H54 (cell line): ENCODE data around the gene DYNLT2B.
"Not testable (repeated sequence)": the region's sequence is repeated elsewhere in the genome, so short reads cannot be mapped to it uniquely, and the experiment has no call there.

Experiments used
- DNase-seq: peaks from one replicate; pipeline ENCODE4 v3.0.0; 2011; ENCODE audit warnings: low spot score, mixed read lengths; ENCODE audit not compliant: insufficient read length
- FAIRE-seq: peaks from 3 replicates; lab custom pipeline; 2011; peaks lifted over from hg19 to GRCh38; lab: Jason Lieb, UNC
- POLR2A ChIP-seq: IDR thresholded peaks from 2 replicates; pipeline ENCODE4 v1.6.1; 2011; ENCODE audit warnings: low read depth, mild to moderate bottlenecking, low read length

DYNLT2B gene

DNA sequence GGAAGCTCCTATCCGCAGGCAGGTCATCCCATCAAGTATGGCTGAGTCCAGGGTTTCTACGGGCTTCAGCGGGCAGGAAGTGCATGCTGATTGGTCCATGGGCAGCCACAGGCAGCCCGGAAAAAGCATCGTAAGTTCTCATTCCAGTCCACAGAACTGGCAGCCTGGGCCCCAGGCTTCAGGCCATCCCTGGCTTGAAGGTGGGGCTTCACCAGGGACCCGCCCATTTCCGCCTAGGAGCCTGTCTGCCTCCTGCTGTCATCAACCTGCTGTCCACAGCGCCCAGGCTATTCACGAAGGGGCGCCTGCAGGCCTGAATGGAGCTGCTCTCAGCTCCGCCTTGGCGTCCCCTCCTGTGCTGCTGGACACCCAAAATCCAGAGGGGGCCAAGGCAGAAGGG lies 44.4 kb downstream of the DYNLT2B start:
- FAIRE-seq (no peak), DNase-seq (no peak)
- no peak for TF ChIP-seq POLR2A

DNA sequence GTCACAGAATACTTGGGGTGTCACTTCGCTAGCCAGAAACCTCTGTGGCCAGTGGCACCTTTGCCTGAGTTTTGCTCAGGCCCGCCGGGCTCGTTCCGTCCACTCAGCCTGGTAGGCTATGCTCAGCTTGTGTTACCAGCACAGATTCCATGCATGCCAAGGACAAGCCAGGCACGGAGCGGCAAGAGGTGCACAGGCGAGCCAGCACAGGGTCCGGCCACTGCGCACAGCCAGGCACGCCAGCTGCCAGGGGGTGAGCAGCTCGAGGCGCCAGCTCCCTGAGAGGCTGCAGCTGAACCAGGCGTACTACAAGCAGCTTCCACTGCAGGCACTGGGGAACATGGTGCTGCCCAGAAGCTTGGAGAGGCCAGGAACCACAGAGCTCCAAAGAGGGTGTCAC lies 45.2 kb downstream of the DYNLT2B start:
- DNase-seq, result no peak
- TF ChIP-seq POLR2A, result no peak
- FAIRE-seq, result no peak

- no peak for TF ChIP-seq POLR2A
- FAIRE-seq, result no peak
- no peak for DNase-seq
Observed at GRCh38 chr3:196270499-196270898, 47.5 kb downstream of the DYNLT2B start.

- DNase-seq (peak; percentile 40), FAIRE-seq (peak; percentile 94)
- TF ChIP-seq POLR2A, result no peak
Observed at GRCh38 chr3:196268284-196269163, 49.5 kb downstream of the DYNLT2B start.

GRCh38 chr3:196263819-196264218 lies 54.2 kb downstream of the DYNLT2B start:
- FAIRE-seq (no peak), DNase-seq (no peak)
- TF ChIP-seq POLR2A, result no peak

DNA sequence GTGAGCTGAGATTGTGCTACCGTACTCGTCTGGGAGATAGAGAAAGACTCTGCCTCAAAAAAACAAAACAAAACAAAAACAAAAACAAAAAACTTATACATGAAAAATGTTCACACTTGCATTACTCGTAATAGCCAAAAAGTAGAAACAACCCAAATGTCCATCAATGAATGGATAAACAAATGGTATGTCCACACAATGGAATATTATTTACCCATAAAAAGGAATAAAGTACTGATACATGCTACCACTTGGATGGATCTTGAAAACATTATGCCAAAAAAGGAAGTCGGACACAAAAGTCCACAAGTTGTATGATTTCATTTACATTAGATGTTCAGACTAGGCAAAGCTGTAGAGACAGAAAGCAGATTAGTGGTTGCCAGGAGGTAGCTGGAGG lies 57.3 kb downstream of the DYNLT2B start:
- DNase-seq (no peak), FAIRE-seq (peak; percentile 68)
- no peak for TF ChIP-seq POLR2A

DNA sequence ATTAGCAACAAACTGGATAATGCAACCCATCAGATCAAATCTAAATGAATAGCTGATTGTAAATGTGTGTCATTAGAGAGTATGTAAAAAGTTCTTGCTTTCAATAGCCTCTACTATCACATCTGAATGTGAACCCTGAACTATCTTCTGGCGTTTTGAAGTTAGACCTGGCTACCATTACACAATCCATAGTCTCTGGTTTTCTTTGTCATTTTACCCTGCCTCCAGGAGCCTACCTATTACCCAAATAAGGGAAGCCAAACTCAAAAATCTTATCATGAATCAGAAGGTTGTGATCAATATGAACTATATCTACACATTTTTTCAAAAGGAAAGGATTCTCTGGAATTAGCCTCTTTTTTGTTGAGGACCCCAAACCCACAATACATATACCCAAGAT lies 62.3 kb downstream of the DYNLT2B start:
- TF ChIP-seq POLR2A, result no peak
- FAIRE-seq (peak; percentile 6), DNase-seq (no peak)

- TF ChIP-seq POLR2A, result no peak
- FAIRE-seq (no peak), DNase-seq (no peak)
Observed at GRCh38 chr3:196254376-196255283, 63.4 kb downstream of the DYNLT2B start.

DNA sequence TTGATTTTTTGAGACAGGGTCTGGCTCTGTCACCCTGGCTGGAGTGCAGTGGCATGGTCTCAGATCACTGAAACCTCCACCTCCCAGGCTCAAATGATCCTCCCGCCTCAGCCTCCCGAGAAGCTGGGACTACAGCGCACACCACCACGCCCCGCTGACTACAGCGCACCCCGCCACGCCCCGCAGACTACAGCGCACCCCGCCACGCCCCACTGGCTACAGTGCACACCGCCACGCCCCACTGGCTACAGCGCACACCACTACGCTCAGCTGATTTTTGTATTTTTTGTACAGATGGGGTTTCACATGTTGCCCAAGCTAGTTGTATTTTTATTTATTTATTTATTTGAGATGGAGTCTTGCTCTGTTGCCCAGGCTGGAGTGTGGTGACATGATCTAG lies 66.1 kb downstream of the DYNLT2B start:
- TF ChIP-seq POLR2A, result no peak
- FAIRE-seq, result no peak
- DNase-seq, result no peak

DNA sequence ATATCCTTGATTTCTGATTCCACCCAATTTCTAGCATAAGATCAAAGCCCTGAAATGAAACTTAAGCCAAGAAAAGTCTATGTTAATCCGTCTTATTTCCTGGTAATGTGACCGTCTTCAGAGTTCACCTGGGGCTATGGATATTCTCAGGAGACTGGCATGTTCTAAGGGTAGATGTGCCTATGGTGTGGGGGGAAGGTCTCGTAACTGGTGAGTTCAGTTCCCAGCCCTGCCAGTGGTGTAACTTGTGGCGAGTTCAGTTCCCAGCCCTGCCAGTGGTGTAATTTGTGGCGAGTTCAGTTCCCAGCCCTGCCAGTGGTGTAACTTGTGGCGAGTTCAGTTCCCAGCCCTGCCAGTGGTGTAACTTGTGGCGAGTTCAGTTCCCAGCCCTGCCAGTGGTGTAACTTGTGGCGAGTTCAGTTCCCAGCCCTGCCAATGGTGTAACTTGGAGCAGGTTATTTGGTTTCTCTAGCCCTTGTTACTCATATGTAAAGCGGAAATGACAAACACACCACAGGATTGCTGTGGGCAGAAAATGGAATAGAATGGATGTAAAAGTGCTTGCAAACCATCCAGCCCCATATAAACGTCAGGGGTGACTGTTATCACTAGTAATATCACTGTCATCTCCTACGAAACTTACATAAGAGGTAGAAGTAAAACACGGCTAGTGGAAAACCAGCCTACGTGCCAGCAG lies 71.3 kb downstream of the DYNLT2B start:
- no peak for TF ChIP-seq POLR2A
- FAIRE-seq (peak; percentile 89), DNase-seq (peak; percentile 86)

GRCh38 chr3:196244166-196244565 lies 73.9 kb downstream of the DYNLT2B start:
- DNase-seq, FAIRE-seq: not testable (repeated sequence)

- no peak for TF ChIP-seq POLR2A
- no peak for FAIRE-seq
- DNase-seq, result no peak
Observed at GRCh38 chr3:196241704-196242103, 76.3 kb downstream of the DYNLT2B start.
